GM23338 (cell line): ENCODE measurements around the gene CHRNA4. TPM values are rescaled to one million over a fixed set of nuclear protein-coding genes. Genes with fewer than 3 reads are reported as not detected.

Experiments
- ATAC-seq: fragments of 200-7000 bp; cut with Tn5 transposase; 3 replicates; pipeline ENCODE4 v1.9.1; 2020
- DNase-seq: peaks from one replicate; pipeline ENCODE4 v3.0.0-alpha.2; 2015; ENCODE audit warnings: low spot score
- H2AFZ ChIP-seq: fragments of 200-600 bp; sonication (generic); 2 replicates; pipeline ENCODE4 v1.8.0; 2016; ENCODE audit warnings: antibody characterized with exemption, mild to moderate bottlenecking, moderate library complexity
- H3F3A ChIP-seq: fragments of 200-600 bp; sonication (generic); replicated peaks from 2 replicates; pipeline ENCODE4 v1.8.0; 2017; ENCODE audit warnings: antibody characterized with exemption, mixed run types, low read depth
- H3K27ac ChIP-seq: fragments of 200-600 bp; sonication (generic); 2 replicates; pipeline ENCODE4 v1.6.1; 2016; ENCODE audit warnings: low read depth
- H3K27me3 ChIP-seq: fragments of 200-600 bp; sonication (generic); 2 replicates; pipeline ENCODE4 v1.8.0; 2016; ENCODE audit warnings: mild to moderate bottlenecking, mixed run types, moderate library complexity; ENCODE audit not compliant: insufficient read depth
- H3K36me3 ChIP-seq: fragments of 200-600 bp; sonication (generic); 2 replicates; pipeline ENCODE4 v1.8.0; 2016; ENCODE audit warnings: mild to moderate bottlenecking; ENCODE audit not compliant: insufficient read depth
- H3K4me1 ChIP-seq: fragments of 200-600 bp; sonication (generic); 2 replicates; pipeline ENCODE4 v1.8.0; 2016; ENCODE audit warnings: mild to moderate bottlenecking, moderate library complexity; ENCODE audit not compliant: insufficient read depth
- H3K4me2 ChIP-seq: fragments of 200-600 bp; sonication (generic); 2 replicates; pipeline ENCODE4 v1.7.1; 2017; ENCODE audit warnings: mixed run types
- H3K4me3 ChIP-seq: fragments of 200-600 bp; sonication (generic); 2 replicates; pipeline ENCODE4 v1.6.1; 2016; ENCODE audit warnings: mixed run types
- H3K79me2 ChIP-seq: fragments of 200-600 bp; sonication (generic); replicated peaks from 2 replicates; pipeline ENCODE4 v1.8.0; 2017; ENCODE audit warnings: mild to moderate bottlenecking; ENCODE audit not compliant: insufficient read depth
- H3K9me2 ChIP-seq: fragments of 200-600 bp; sonication (generic); 2 replicates; pipeline ENCODE4 v1.8.0; 2017; ENCODE audit not compliant: insufficient read depth
- H4K20me1 ChIP-seq: fragments of 200-600 bp; sonication (generic); replicated peaks from 2 replicates; pipeline ENCODE4 v1.8.0; 2017; ENCODE audit warnings: mild to moderate bottlenecking; ENCODE audit not compliant: insufficient read depth
- H3K27ac Mint-ChIP-seq: 2 replicates; pipeline ENCODE4 v1.8.0; 2020; ENCODE audit warnings: inconsistent platforms, mild to moderate bottlenecking, moderate library complexity, mixed read lengths
- H3K27me3 Mint-ChIP-seq: 3 replicates; pipeline ENCODE4 v1.8.0; 2022; ENCODE audit warnings: low read depth, mild to moderate bottlenecking, moderate library complexity, mixed read lengths, inconsistent platforms; ENCODE audit not compliant: insufficient read depth, poor library complexity
- H3K36me3 Mint-ChIP-seq: 3 replicates; pipeline ENCODE4 v1.8.0; 2021; ENCODE audit warnings: low read depth, mild to moderate bottlenecking, inconsistent platforms, moderate library complexity, mixed read lengths
- H3K4me1 Mint-ChIP-seq: 3 replicates; pipeline ENCODE4 v1.8.0; 2020; ENCODE audit warnings: mild to moderate bottlenecking, inconsistent platforms, mixed read lengths
- H3K4me3 Mint-ChIP-seq: 3 replicates; pipeline ENCODE4 v1.8.0; 2021; ENCODE audit warnings: moderate library complexity, mild to moderate bottlenecking, inconsistent platforms, mixed read lengths
- H3K9me3 Mint-ChIP-seq: 3 replicates; pipeline ENCODE4 v1.8.0; 2020; ENCODE audit warnings: moderate library complexity, mild to moderate bottlenecking, inconsistent platforms, mixed read lengths
- CREB1 ChIP-seq: fragments of 250-450 bp; sonication (Bioruptor Pico); IDR thresholded peaks from 2 replicates; pipeline ENCODE4 v1.5.0; 2020; ENCODE audit warnings: low read depth, mild to moderate bottlenecking, moderate library complexity
- EZH2 ChIP-seq: fragments of 200-600 bp; sonication (generic); IDR thresholded peaks from one replicate; pipeline ENCODE4 v1.8.0; 2017; ENCODE audit warnings: antibody characterized with exemption, mild to moderate bottlenecking, low read depth; ENCODE audit not compliant: unreplicated experiment
- EZH2phosphoT487 ChIP-seq: fragments of 200-600 bp; sonication (generic); IDR thresholded peaks from one replicate; pipeline ENCODE4 v1.8.1; 2018; ENCODE audit warnings: antibody characterized with exemption; ENCODE audit not compliant: unreplicated experiment
- JUNB ChIP-seq: IDR thresholded peaks from one replicate; pipeline ENCODE4 v1.6.1; 2016; ENCODE audit warnings: antibody characterized with exemption; ENCODE audit not compliant: unreplicated experiment
- NANOG ChIP-seq: IDR thresholded peaks from 2 replicates; pipeline ENCODE4 v1.6.1; 2016; ENCODE audit warnings: antibody characterized with exemption, borderline replicate concordance
- POLR2AphosphoS5 ChIP-seq: IDR thresholded peaks from 2 replicates; pipeline ENCODE4 v1.6.1; 2016; ENCODE audit warnings: antibody characterized with exemption, low read depth
- STAT1 ChIP-seq: IDR thresholded peaks from one replicate; pipeline ENCODE4 v1.6.1; 2016; ENCODE audit warnings: antibody characterized with exemption; ENCODE audit not compliant: unreplicated experiment
- ZNF114 ChIP-seq: fragments of 250-450 bp; sonication (Bioruptor Pico); IDR thresholded peaks from 2 replicates; pipeline ENCODE4 v1.5.0; 2020; ENCODE audit warnings: mild to moderate bottlenecking, moderate library complexity
- ZNF331 ChIP-seq: fragments of 250-450 bp; sonication (Bioruptor Pico); IDR thresholded peaks from 2 replicates; pipeline ENCODE4 v1.5.0; 2020; ENCODE audit warnings: low read depth, mild to moderate bottlenecking, moderate library complexity
- polyA plus RNA-seq: library from polyadenylated mRNA; unstranded; fragments of >200 nt; fragmentation: Nextera tagmentation; extraction: Ambion mirVana; gene quantifications from 2 replicates; pipeline ENCODE4 v1.2.1, GENCODE V29; 2016
- total RNA-seq: library from RNA; depleted of rRNA; stranded (reverse); fragments of >200 nt; shearing (Covaris generic); gene quantifications from 2 replicates; pipeline ENCODE4 v1.2.3, GENCODE V29; 2014
- TF ChIP-seq, protein P1 (sequence below): IDR thresholded peaks from 2 replicates; pipeline ENCODE4 v1.6.1; 2016; ENCODE audit warnings: antibody characterized with exemption
- TF ChIP-seq, protein P2 (sequence below), 2 experiments: fragments of 200-600 bp in 1 of 2; sonication (generic) in 1 of 2; conservative IDR thresholded peaks; 2 replicates each; pipeline versions ENCODE4 v1.5.1 to v1.6.1; 2016 to 2017; ENCODE audit warnings: antibody characterized with exemption in 2 of 2, low read depth in 2 of 2, mild to moderate bottlenecking in 2 of 2, moderate library complexity in 1 of 2
- TF ChIP-seq, protein P3 (sequence below): fragments of 250-450 bp; sonication (Bioruptor Pico); IDR thresholded peaks from 2 replicates; pipeline ENCODE4 v1.5.0; 2020; ENCODE audit warnings: mild to moderate bottlenecking, moderate library complexity
- TF ChIP-seq, protein P4 (sequence below): IDR thresholded peaks from one replicate; pipeline ENCODE4 v1.6.1; 2018; ENCODE audit warnings: antibody characterized with exemption; ENCODE audit not compliant: unreplicated experiment

Gene CHRNA4
- total and polyA plus RNA-seq, 2 experiments from 2014 or later = 2.7 to 3.9 TPM

DNA sequence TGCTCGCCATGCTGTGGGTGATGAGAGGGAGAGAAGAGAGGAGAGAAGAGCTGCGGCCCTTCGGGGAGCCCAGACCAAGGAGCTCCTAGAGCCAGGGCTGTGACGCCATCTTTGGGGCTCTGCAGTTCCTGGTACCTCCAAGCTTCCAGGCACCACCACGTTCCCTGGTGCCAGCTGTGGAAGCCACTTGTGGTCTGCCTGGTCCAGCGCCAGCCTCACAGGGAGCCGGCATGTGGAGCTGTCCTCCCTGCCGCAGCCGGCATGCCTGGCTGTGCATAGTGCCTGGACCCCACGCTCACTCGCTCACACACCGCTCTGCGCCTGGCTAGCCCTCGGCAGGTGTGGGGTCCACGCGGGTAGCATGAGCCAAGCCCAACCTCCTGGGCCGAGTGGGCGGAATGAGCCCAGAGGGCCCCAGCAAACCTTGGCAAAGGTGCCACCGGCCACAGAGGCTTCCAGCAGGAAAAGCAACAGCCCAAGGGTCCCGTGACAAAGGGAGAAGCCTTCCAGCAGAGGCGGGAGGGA is 19.3 kb upstream of the CHRNA4 start:
- Histone ChIP-seq H4K20me1 (no peaks in the 10 kb centered on the region), H3K27ac (no peak overlapping the region), H3K4me3 (no peak overlapping the region), H3F3A (no peaks in the 10 kb centered on the region), H3K36me3 (no peaks in the 10 kb centered on the region), H3K9me2 (no peaks in the 10 kb centered on the region), H3K27me3 (no peaks in the 10 kb centered on the region), H3K4me1 (peaks cover 18% of the 10 kb centered on the region), H3K4me2 (no peak overlapping the region), H2AFZ (no peak overlapping the region), H3K79me2 (no peaks in the 10 kb centered on the region)
- Mint-ChIP-seq H3K36me3 (peaks cover 4% of the 10 kb centered on the region; the same call in 1 of the 3 replicates), H3K9me3 (peaks cover 9% of the 10 kb centered on the region), H3K4me1 (peaks cover 28% of the 10 kb centered on the region), H3K27ac (no peak overlapping the region), H3K4me3 (no peak overlapping the region), H3K27me3 (peaks cover 16% of the 10 kb centered on the region)
- ATAC-seq (no peak), DNase-seq (no peak)
- TF ChIP-seq EZH2phosphoT487 (no peak), STAT1 (no peak), NANOG (no peak), EZH2 (no peak), JUNB (no peak), ZNF114 (no peak), POLR2AphosphoS5 (no peak), ZNF331 (CRISPR knock-in tag) (no peak), CREB1 (CRISPR knock-in tag) (no peak)
- TF ChIP-seq, protein P1, sequence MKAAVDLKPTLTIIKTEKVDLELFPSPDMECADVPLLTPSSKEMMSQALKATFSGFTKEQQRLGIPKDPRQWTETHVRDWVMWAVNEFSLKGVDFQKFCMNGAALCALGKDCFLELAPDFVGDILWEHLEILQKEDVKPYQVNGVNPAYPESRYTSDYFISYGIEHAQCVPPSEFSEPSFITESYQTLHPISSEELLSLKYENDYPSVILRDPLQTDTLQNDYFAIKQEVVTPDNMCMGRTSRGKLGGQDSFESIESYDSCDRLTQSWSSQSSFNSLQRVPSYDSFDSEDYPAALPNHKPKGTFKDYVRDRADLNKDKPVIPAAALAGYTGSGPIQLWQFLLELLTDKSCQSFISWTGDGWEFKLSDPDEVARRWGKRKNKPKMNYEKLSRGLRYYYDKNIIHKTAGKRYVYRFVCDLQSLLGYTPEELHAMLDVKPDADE = no peak
- TF ChIP-seq, protein P2, sequence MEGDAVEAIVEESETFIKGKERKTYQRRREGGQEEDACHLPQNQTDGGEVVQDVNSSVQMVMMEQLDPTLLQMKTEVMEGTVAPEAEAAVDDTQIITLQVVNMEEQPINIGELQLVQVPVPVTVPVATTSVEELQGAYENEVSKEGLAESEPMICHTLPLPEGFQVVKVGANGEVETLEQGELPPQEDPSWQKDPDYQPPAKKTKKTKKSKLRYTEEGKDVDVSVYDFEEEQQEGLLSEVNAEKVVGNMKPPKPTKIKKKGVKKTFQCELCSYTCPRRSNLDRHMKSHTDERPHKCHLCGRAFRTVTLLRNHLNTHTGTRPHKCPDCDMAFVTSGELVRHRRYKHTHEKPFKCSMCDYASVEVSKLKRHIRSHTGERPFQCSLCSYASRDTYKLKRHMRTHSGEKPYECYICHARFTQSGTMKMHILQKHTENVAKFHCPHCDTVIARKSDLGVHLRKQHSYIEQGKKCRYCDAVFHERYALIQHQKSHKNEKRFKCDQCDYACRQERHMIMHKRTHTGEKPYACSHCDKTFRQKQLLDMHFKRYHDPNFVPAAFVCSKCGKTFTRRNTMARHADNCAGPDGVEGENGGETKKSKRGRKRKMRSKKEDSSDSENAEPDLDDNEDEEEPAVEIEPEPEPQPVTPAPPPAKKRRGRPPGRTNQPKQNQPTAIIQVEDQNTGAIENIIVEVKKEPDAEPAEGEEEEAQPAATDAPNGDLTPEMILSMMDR (conservative IDR thresholded peaks at IDR 0.05; ENCODE audit: low read depth in 2 of 2) = no peak
- TF ChIP-seq, protein P3, sequence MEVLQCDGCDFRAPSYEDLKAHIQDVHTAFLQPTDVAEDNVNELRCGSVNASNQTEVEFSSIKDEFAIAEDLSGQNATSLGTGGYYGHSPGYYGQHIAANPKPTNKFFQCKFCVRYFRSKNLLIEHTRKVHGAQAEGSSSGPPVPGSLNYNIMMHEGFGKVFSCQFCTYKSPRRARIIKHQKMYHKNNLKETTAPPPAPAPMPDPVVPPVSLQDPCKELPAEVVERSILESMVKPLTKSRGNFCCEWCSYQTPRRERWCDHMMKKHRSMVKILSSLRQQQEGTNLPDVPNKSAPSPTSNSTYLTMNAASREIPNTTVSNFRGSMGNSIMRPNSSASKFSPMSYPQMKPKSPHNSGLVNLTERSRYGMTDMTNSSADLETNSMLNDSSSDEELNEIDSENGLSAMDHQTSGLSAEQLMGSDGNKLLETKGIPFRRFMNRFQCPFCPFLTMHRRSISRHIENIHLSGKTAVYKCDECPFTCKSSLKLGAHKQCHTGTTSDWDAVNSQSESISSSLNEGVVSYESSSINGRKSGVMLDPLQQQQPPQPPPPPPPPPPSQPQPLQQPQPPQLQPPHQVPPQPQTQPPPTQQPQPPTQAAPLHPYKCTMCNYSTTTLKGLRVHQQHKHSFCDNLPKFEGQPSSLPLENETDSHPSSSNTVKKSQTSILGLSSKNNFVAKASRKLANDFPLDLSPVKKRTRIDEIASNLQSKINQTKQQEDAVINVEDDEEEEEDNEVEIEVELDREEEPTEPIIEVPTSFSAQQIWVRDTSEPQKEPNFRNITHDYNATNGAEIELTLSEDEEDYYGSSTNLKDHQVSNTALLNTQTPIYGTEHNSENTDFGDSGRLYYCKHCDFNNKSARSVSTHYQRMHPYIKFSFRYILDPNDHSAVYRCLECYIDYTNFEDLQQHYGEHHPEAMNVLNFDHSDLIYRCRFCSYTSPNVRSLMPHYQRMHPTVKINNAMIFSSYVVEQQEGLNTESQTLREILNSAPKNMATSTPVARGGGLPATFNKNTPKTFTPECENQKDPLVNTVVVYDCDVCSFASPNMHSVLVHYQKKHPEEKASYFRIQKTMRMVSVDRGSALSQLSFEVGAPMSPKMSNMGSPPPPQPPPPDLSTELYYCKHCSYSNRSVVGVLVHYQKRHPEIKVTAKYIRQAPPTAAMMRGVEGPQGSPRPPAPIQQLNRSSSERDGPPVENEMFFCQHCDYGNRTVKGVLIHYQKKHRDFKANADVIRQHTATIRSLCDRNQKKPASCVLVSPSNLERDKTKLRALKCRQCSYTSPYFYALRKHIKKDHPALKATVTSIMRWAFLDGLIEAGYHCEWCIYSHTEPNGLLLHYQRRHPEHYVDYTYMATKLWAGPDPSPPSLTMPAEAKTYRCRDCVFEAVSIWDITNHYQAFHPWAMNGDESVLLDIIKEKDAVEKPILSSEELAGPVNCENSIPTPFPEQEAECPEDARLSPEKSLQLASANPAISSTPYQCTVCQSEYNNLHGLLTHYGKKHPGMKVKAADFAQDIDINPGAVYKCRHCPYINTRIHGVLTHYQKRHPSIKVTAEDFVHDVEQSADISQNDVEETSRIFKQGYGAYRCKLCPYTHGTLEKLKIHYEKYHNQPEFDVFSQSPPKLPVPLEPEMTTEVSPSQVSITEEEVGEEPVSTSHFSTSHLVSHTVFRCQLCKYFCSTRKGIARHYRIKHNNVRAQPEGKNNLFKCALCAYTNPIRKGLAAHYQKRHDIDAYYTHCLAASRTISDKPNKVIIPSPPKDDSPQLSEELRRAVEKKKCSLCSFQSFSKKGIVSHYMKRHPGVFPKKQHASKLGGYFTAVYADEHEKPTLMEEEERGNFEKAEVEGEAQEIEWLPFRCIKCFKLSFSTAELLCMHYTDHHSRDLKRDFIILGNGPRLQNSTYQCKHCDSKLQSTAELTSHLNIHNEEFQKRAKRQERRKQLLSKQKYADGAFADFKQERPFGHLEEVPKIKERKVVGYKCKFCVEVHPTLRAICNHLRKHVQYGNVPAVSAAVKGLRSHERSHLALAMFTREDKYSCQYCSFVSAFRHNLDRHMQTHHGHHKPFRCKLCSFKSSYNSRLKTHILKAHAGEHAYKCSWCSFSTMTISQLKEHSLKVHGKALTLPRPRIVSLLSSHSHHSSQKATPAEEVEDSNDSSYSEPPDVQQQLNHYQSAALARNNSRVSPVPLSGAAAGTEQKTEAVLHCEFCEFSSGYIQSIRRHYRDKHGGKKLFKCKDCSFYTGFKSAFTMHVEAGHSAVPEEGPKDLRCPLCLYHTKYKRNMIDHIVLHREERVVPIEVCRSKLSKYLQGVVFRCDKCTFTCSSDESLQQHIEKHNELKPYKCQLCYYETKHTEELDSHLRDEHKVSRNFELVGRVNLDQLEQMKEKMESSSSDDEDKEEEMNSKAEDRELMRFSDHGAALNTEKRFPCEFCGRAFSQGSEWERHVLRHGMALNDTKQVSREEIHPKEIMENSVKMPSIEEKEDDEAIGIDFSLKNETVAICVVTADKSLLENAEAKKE = no peak
- TF ChIP-seq, protein P4, sequence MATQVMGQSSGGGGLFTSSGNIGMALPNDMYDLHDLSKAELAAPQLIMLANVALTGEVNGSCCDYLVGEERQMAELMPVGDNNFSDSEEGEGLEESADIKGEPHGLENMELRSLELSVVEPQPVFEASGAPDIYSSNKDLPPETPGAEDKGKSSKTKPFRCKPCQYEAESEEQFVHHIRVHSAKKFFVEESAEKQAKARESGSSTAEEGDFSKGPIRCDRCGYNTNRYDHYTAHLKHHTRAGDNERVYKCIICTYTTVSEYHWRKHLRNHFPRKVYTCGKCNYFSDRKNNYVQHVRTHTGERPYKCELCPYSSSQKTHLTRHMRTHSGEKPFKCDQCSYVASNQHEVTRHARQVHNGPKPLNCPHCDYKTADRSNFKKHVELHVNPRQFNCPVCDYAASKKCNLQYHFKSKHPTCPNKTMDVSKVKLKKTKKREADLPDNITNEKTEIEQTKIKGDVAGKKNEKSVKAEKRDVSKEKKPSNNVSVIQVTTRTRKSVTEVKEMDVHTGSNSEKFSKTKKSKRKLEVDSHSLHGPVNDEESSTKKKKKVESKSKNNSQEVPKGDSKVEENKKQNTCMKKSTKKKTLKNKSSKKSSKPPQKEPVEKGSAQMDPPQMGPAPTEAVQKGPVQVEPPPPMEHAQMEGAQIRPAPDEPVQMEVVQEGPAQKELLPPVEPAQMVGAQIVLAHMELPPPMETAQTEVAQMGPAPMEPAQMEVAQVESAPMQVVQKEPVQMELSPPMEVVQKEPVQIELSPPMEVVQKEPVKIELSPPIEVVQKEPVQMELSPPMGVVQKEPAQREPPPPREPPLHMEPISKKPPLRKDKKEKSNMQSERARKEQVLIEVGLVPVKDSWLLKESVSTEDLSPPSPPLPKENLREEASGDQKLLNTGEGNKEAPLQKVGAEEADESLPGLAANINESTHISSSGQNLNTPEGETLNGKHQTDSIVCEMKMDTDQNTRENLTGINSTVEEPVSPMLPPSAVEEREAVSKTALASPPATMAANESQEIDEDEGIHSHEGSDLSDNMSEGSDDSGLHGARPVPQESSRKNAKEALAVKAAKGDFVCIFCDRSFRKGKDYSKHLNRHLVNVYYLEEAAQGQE = no peak
